ENCODE data around the gene SWT1. TPM values are rescaled to one million over a fixed set of nuclear protein-coding genes. Genes with fewer than 3 reads are reported as not detected.

Gene SWT1
- total and polyA plus RNA-seq, 2 of the 13 experiments (the other 11 are each of a cell fraction or from before 2014, with no cell fraction given): 1.7 to 2.5 TPM

- FAIRE-seq: no peak
- no peaks in the 10 kb centered on the region for H3K79me2 ChIP-seq (ENCODE audit: insufficient read depth, low read length)
Measured at GRCh38 chr1:185297982-185298381, 141.0 kb downstream of the SWT1 start.

More at GRCh38 chr1:185297982-185298381, 141.0 kb downstream of the SWT1 start:
- Histone ChIP-seq H3K9me3 (ENCODE audit: low read length) (no peaks in the 10 kb centered on the region), H3K4me2 (ENCODE audit: low read depth, low read length) (no peak overlapping the region), H3K27me3 (ENCODE audit: control insufficient read depth in 1 of 2, insufficient read depth in 2 of 2, low read length in 2 of 2) (no peaks in the 10 kb centered on the region), H4K20me1 (ENCODE audit: insufficient read depth, low read length) (no peaks in the 10 kb centered on the region), H3K4me1 (ENCODE audit: insufficient read depth, low read length) (peaks cover 2% of the 10 kb centered on the region; the same call in 1 of the 2 replicates), H3K9ac (ENCODE audit: insufficient read depth, low read depth, low read length) (no peak overlapping the region), H3K4me3 (replicated peaks in 1 of 3; ENCODE audit: insufficient read depth in 1 of 3, low read depth in 2 of 3, low read length in 3 of 3) (no peak overlapping the region), H3K27ac (ENCODE audit: extremely low read length, insufficient read depth, low read length) (no peak overlapping the region), H3K36me3 (replicated peaks in 1 of 2; ENCODE audit: control insufficient read depth in 1 of 2, insufficient read depth in 2 of 2, low read length in 2 of 2) (peaks cover 21 to 45% of the 10 kb centered on the region in 2 experiments), H2AFZ (ENCODE audit: low read length) (no peak overlapping the region)
- CTCF ChIA-PET (ENCODE audit: low intra/inter-chr PET ratio, low total read pairs): no interaction called here
- BruUV-seq (replicated peaks): no TSS peak
- 98% methylated on average over 2 of the region's 2 CpGs for WGBS (ENCODE audit: low lambda C conversion rate)
- in situ Hi-C loops (cut with HindIII; ENCODE audit: extremely low pct_ligation_motif_present, low pct_unique_long_range_greater_than_20kb) (no loop called here), intact Hi-C loops (cut with micrococcal nuclease; ENCODE audit: unreplicated experiment) (no loop called here)
- POLR2A ChIA-PET: no interaction called here
- DNase-seq (ENCODE audit: low spot score) (no peak), ATAC-seq (no peak)
- TF ChIP-seq ZZZ3 (CRISPR knock-in tag; IDR thresholded peaks at IDR 0.05; ENCODE audit: borderline replicate concordance) (no peak), ZNF10 (CRISPR knock-in tag; IDR thresholded peaks at IDR 0.05; ENCODE audit: borderline replicate concordance, low read depth) (no peak), LCORL (IDR thresholded peaks at IDR 0.05) (no peak), LCORL (CRISPR knock-in tag; IDR thresholded peaks at IDR 0.05) (no peak), ZNF670 (CRISPR knock-in tag; IDR thresholded peaks at IDR 0.05; ENCODE audit: borderline replicate concordance) (no peak), EEA1 (CRISPR knock-in tag; IDR thresholded peaks at IDR 0.05; ENCODE audit: borderline replicate concordance) (no peak), SIN3A (IDR thresholded peaks at IDR 0.05; ENCODE audit: borderline replicate concordance, low read depth, low read length) (no peak), ARNT2 (CRISPR knock-in tag; IDR thresholded peaks at IDR 0.05; ENCODE audit: low read depth) (no peak), ZNF761 (CRISPR knock-in tag; conservative IDR thresholded peaks at IDR 0.05) (no peak)
- TF ChIP-seq, protein P1, sequence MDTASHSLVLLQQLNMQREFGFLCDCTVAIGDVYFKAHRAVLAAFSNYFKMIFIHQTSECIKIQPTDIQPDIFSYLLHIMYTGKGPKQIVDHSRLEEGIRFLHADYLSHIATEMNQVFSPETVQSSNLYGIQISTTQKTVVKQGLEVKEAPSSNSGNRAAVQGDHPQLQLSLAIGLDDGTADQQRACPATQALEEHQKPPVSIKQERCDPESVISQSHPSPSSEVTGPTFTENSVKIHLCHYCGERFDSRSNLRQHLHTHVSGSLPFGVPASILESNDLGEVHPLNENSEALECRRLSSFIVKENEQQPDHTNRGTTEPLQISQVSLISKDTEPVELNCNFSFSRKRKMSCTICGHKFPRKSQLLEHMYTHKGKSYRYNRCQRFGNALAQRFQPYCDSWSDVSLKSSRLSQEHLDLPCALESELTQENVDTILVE (CRISPR knock-in tag; IDR thresholded peaks at IDR 0.05): no peak
- TF ChIP-seq, protein P2, sequence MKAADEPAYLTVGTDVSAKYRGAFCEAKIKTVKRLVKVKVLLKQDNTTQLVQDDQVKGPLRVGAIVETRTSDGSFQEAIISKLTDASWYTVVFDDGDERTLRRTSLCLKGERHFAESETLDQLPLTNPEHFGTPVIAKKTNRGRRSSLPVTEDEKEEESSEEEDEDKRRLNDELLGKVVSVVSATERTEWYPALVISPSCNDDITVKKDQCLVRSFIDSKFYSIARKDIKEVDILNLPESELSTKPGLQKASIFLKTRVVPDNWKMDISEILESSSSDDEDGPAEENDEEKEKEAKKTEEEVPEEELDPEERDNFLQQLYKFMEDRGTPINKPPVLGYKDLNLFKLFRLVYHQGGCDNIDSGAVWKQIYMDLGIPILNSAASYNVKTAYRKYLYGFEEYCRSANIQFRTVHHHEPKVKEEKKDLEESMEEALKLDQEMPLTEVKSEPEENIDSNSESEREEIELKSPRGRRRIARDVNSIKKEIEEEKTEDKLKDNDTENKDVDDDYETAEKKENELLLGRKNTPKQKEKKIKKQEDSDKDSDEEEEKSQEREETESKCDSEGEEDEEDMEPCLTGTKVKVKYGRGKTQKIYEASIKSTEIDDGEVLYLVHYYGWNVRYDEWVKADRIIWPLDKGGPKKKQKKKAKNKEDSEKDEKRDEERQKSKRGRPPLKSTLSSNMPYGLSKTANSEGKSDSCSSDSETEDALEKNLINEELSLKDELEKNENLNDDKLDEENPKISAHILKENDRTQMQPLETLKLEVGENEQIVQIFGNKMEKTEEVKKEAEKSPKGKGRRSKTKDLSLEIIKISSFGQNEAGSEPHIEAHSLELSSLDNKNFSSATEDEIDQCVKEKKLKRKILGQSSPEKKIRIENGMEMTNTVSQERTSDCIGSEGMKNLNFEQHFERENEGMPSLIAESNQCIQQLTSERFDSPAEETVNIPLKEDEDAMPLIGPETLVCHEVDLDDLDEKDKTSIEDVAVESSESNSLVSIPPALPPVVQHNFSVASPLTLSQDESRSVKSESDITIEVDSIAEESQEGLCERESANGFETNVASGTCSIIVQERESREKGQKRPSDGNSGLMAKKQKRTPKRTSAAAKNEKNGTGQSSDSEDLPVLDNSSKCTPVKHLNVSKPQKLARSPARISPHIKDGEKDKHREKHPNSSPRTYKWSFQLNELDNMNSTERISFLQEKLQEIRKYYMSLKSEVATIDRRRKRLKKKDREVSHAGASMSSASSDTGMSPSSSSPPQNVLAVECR (CRISPR knock-in tag; IDR thresholded peaks at IDR 0.05; ENCODE audit: borderline replicate concordance): no peak

All from HepG2 (cell line).